ENCODE data around the gene C11orf52.

- TF ChIP-seq EP300 (IDR thresholded peaks at IDR 0.05), result no peak
- TF ChIP-seq, protein P1, sequence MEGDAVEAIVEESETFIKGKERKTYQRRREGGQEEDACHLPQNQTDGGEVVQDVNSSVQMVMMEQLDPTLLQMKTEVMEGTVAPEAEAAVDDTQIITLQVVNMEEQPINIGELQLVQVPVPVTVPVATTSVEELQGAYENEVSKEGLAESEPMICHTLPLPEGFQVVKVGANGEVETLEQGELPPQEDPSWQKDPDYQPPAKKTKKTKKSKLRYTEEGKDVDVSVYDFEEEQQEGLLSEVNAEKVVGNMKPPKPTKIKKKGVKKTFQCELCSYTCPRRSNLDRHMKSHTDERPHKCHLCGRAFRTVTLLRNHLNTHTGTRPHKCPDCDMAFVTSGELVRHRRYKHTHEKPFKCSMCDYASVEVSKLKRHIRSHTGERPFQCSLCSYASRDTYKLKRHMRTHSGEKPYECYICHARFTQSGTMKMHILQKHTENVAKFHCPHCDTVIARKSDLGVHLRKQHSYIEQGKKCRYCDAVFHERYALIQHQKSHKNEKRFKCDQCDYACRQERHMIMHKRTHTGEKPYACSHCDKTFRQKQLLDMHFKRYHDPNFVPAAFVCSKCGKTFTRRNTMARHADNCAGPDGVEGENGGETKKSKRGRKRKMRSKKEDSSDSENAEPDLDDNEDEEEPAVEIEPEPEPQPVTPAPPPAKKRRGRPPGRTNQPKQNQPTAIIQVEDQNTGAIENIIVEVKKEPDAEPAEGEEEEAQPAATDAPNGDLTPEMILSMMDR (IDR thresholded peaks at IDR 0.05), result no peak
- TF ChIP-seq POLR2A (IDR thresholded peaks at IDR 0.05; ENCODE audit: low read length), result no peak
Observed at GRCh38 chr11:111921541-111922230, 3.0 kb downstream of the C11orf52 start.
